GM20000 (cell line): ENCODE results near the gene CSDE1.
"Not testable (repeated sequence)": the region's sequence is repeated elsewhere in the genome, so short reads cannot be mapped to it uniquely, and the experiment has no call there.

Experiments
- DNase-seq: peaks from one replicate; pipeline ENCODE4 v3.0.0; 2012; ENCODE audit warnings: low spot score
- TF ChIP-seq, protein P1 (sequence below): IDR thresholded peaks from 2 replicates; pipeline ENCODE4 v1.5.1; 2012; ENCODE audit warnings: mild to moderate bottlenecking, control low read depth; ENCODE audit errors: extremely low read depth, missing control alignments

Gene CSDE1

DNA sequence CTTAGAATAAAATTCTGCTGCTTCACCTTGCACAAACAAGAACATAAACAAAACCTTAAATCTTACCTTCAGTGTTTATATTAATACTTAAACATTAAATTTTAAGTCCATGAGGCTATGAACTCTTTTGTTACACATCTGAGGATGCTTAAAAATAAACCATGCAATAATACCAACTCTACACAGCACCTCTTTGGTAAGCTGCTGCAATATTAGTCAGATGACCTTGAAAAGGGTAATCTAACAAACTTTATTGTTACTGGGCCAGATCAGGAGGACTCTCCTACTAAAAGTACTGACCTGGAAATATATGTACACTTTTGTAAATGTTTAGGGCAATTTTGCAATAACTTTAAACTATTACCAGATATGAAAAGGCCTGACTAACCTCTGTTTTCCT lies 21.9 kb upstream of the CSDE1 start:
- DNase-seq: no peak
- TF ChIP-seq, protein P1, sequence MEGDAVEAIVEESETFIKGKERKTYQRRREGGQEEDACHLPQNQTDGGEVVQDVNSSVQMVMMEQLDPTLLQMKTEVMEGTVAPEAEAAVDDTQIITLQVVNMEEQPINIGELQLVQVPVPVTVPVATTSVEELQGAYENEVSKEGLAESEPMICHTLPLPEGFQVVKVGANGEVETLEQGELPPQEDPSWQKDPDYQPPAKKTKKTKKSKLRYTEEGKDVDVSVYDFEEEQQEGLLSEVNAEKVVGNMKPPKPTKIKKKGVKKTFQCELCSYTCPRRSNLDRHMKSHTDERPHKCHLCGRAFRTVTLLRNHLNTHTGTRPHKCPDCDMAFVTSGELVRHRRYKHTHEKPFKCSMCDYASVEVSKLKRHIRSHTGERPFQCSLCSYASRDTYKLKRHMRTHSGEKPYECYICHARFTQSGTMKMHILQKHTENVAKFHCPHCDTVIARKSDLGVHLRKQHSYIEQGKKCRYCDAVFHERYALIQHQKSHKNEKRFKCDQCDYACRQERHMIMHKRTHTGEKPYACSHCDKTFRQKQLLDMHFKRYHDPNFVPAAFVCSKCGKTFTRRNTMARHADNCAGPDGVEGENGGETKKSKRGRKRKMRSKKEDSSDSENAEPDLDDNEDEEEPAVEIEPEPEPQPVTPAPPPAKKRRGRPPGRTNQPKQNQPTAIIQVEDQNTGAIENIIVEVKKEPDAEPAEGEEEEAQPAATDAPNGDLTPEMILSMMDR: no peak

DNA sequence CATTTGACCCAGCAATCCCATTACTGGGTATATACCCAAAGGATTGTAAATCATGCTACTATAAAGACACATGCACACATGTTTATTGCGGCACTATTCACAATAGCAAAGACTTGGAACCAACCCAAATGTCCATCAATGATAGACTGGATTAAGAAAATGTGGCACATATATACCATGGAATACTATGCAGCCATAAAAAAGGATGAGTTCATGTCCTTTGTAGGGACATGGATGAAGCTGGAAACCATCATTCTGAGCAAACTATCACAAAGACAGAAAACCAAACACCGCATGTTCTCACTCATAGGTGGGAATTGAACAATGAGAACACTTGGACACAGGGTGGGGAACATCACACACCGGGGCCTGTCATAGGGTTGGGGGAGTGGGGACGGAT lies 18.9 kb upstream of the CSDE1 start:
- not testable (repeated sequence) for DNase-seq

DNA sequence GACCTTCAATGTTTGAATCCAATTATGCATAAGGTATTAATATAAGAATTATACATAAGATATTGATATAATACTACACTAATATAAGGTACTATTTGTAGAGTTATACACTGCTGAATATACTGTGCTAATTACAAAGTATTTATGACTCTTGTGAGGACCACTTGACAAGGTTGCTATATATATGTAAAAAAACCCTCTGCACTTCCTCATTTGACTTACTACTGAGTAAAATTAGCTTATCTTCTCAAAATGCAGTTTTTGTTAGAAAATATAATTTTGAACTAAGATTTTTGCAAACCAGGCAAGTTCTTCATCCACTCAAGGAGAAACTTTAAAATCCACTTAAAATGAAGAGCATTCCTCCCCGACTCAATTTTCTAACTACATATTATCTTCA lies 14.2 kb upstream of the CSDE1 start:
- TF ChIP-seq, protein P1: no peak
- DNase-seq: no peak

DNA sequence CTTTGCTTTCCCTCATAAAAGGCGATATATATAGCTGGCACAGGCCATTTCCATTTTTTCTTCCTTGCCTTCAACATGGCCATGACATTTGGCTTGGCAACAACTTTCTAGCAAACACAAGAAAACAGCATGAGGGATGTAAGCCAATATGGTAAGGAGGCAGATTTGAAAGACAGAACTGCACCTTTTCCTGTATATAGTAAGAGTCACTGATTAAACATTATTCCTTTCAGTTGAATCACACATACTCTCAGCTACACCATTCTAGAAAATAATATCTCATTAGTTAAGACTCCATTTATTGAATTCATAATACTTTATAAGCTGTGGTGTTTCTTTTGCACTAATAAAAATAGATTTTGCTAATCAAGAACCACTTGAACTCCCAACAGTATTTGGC lies 13.2 kb upstream of the CSDE1 start:
- TF ChIP-seq, protein P1: no peak
- DNase-seq: no peak

DNA sequence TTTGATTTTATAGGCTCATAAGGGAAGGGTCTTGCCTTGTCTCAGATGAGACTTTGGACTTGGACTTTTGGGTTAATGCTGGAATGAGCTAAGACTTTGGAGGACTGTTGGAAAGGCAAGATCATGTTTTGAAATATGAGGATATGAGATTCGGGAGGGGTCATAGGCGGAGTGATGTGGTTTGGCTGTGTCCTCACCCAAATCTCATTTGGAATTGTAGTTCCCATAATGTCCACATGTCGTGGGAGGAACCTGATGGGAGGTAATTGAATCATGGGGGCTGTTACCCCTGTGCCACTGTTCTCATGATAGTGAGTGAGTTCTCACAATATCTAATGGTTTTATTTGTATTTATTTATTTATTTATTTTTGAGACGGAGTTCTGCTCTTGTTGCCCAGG lies 6.9 kb upstream of the CSDE1 start:
- TF ChIP-seq, protein P1: no peak

DNA sequence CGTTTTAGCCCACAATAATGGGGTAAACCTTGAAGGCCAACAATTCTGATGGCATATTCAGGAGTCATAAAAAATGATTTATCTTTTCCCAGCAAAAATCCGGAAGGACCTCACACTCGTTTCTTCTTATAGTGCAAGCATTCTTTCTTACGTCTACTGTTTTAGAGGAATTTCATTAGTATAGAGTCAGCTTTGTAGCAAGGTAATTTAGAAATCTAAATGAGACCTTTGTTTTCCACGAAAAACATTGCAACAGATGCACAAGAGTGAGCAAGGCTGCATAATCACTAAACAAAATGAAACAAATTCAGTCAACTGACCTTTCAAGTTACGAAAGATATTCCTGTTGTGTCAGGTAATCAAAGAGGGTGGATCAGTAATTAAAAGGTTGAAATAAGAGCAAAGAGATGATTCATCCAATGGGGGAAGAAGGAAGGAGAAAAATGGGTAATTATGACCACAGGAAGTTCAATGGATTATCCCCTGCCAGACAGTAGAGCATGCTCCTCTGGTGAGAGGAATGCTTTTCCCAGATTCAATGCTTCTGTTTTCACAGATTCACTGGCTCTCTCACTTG lies 560 bp upstream of the CSDE1 start:
- TF ChIP-seq, protein P1: no peak
- DNase-seq: no peak

More for the DNA sequence above, 6.9 kb upstream of the CSDE1 start:
- DNase-seq: no peak

DNA sequence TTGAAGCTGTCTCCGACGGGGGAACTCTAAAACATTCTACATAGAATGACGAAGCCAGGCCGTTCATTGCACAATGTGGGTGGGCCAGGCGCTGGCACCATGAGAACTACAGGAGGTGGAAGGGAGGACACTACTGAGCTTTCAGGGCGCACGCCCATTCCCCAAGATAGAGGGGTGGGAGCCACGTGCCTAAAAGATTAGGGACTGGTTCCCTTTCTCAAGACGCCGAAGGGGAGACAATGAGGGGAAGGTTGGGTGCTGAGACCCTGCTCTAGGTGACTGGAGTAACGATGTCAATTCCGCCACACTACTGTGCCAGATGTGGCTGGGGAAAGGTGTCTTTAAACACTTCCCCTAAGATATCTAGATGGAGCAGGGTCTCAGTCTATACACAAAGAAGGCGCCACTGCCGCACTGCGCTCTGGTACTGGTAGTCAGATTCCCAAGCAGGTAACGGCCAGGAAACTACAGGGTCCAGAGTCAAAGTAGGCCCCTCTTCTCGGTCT lies 782 bp downstream of the CSDE1 start:
- DNase-seq: no peak
- TF ChIP-seq, protein P1: no peak

DNA sequence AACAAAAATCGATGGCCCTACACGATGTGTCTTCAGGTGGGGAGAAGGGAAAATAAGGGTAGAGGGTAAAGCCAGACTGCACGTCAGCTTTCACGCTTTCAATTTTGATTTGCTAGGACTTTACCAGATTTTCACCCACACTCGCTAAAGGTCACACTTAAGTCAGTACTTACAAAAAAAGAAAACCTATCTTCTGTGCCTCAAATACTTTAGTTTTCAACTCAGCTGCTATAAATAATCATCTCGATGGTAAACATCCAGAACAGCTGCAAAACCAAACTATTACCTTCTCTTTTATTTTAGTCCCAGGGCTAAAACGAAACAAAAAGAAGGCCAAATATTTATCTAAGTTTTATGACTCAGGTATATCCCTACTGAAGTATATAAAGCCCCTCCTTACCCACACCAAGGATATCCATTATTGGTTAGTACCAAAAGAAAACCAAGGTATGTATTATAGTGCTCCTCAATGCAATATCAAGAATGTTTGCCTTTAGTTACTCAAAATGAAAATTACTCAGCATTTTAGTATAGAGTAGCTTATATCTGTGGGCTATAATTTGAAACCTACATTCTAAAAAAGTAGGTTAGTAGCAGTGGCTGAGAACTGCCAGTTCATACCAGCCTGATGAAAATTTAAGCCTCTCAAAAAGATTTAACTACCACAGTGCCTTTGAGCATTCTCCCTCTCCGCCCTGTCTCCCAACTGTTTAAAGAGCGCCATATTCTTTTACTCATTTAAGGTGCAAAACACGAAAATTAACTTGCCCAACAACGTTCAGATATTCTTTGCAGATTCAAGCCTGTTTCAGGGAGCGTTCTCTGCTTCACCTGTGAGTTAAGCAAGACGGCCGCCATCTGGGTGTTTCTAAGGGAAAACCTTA lies 1.5 kb downstream of the CSDE1 start:
- TF ChIP-seq, protein P1: no peak
- peak; percentile 44 for DNase-seq
